GM12892 (cell line): Measurements from ENCODE around the gene MINK1.

ENCODE experiments used
- DNase-seq: peaks from one replicate; pipeline ENCODE4 v3.0.0; 2011; ENCODE audit not compliant: insufficient read length
- FAIRE-seq: peaks from 2 replicates; lab custom pipeline; 2011; peaks lifted over from hg19 to GRCh38; lab: Jason Lieb, UNC
- POLR2A ChIP-seq: IDR thresholded peaks from 2 replicates; pipeline ENCODE4 v1.6.1; 2011; ENCODE audit warnings: low read depth, low read length, control low read depth
- POLR2AphosphoS5 ChIP-seq: IDR thresholded peaks from 2 replicates; pipeline ENCODE4 v1.6.1; 2011; ENCODE audit warnings: low read depth, low read length, control low read depth
- TAF1 ChIP-seq: IDR thresholded peaks from 2 replicates; pipeline ENCODE4 v1.6.1; 2011; ENCODE audit warnings: low read depth, mild to moderate bottlenecking, control low read depth, low read length, borderline replicate concordance

MINK1 gene

DNA sequence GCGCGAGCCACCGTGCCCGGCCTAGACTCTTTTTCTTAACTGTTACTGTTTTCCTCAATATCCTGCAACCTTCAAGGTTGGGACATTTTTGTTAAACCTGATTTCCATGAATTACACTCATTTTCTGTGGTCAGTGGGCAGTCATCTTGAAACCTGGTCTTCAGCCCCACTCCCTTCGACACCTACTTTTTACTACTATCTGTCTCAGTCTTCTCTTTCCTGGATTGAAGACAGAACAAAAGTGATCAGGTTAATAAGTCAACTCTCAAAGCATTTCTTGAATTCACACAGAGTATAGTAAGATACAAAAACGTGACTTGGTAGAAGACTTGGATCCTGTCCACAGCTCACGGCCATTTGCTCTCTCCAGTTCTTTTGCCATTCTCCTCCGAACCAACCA lies 6.1 kb downstream of the MINK1 start:
- no peak for DNase-seq
- TF ChIP-seq TAF1 = no peak
- TF ChIP-seq POLR2AphosphoS5 = no peak
- no peak for TF ChIP-seq POLR2A
- FAIRE-seq = no peak

DNA sequence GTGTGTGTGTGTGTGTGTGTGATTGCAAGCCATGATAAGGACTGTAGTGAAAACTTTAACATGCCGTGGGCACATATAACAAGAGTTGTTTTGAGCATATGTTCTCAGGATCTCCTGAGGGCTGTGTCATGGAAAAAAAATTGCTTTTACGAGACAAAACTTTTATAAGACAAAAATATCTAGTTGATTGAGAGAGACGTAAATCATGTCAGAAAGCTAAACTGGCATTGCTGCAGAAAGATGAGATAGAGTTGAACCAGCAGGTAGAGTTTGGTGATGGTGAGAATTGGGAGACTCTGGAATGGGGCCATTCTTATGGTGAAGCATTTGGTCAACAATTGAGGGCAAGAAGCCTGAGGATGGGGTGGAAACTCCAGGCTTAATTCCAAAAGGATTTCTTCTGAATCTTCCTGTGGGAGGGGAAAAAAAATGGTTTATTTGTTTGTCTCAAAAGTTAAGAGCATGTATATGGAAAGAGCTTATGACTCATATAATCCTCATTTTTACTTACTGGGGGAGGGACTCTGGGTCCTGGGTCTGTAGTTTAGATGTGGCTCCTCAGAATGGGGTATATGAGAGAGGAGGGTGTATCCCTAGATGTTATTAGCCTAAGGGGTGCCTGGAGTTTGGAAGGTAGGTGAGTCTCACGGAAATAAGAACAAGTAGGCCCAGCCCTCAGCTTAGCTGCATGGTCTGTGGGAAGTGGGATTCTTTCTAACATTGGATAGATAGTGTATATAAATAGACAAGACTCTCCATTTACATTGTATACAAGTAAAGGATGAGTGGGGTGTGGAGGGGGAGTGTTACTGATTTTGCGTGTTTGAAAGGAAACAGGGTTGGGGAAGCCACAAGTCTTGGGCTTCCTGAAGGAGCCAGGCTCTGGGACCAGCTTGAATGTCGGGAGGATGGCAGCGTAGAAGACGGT lies 7.1 kb downstream of the MINK1 start:
- FAIRE-seq (no peak), DNase-seq (no peak)
- TF ChIP-seq TAF1 = no peak
- TF ChIP-seq POLR2A = no peak
- no peak for TF ChIP-seq POLR2AphosphoS5

DNA sequence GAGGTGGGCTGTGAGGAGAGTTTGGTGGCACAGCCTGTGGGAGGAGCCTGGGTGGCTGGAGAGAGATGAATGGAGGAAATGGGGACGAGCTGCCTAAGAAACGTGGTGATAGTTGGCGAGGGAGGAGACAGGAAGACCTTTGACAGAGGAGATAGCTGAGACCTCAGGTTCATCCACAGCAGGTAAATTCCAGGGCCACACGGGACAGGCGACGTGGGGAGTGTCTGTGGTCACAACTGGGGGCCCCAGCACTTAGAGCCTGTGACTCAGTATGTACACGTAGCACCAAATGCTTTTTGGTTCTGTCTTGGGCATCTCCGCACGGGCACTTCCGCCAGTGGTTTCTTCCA lies 7.7 kb downstream of the MINK1 start:
- no peak for TF ChIP-seq POLR2AphosphoS5
- TF ChIP-seq TAF1 = no peak
- TF ChIP-seq POLR2A = no peak
- DNase-seq = no peak
- no peak for FAIRE-seq

DNA sequence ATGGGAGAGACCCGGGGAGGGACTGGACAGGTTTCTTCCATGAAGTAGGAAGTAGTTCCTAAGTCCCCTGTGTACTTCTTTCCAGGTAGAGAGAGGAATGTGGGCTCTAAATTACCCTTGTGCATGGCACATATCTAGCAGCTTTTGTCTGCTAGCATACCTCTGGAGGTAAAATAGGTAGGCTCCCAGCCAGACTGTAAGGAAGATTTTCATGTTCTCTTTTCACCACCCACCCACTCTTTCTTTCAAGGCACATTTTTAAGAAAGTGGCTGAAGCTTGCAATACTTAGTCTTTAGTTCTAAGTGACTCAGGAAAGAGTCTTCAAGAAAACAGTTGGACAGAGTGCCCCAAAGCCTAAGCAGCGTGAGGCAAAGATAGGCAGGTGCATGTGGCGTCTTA lies 9.2 kb downstream of the MINK1 start:
- no peak for TF ChIP-seq POLR2A
- no peak for TF ChIP-seq TAF1
- no peak for TF ChIP-seq POLR2AphosphoS5
- DNase-seq (no peak), FAIRE-seq (no peak)

DNA sequence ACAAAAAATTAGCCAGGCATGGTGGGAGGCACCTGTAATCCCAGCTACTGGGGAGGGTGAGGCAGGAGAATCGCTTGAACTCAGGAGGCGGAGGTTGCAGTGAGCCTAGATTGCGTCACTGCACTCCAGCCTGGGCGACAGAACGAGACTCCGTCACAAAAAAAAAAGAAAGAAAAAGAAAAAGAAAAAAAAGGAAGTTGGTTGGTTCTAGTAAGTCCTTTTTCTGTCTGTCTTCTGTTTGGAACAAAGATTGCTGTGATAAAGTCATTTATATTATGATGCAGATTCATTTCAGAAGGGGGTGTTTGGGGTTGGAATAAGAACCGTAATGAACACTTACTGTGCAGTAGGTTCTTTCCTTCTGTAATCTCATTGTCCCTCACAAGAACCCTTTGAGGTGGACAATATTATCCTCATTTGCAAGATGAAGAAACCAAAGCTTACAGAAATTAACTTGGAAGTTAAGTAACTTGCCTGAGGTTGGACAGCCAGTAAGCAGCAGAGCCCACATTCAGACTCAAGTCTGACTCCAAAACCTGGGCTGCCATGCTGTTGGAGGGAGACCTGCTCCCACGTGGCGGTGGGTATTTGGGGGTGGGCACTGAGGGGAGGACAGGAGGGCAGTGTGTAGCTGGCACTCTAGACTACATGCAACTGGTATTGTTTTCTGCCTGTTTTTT lies 10.3 kb downstream of the MINK1 start:
- DNase-seq (no peak), FAIRE-seq (no peak)
- no peak for TF ChIP-seq POLR2AphosphoS5
- TF ChIP-seq TAF1 = no peak
- no peak for TF ChIP-seq POLR2A

DNA sequence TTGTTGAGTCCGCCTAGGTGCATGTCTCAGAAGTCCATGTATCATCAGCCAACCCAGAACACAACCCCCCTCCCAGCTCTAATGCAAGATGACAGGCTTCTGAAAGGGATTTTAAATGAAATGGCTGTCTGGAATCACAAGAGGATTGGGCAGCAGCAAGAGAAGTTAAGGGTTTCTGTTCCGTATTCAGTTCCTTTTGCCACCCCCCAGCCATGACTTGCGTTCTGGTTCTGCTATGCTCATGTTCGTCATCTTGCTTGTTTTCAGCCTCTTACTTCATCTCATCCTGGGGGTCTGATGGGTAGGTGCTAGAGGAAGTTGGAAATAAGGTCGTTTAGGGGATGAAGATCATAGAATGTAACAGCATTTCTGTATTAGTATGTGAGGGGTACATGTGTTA lies 12.0 kb downstream of the MINK1 start:
- DNase-seq (no peak), FAIRE-seq (no peak)
- TF ChIP-seq TAF1 (no peak), POLR2A (no peak), POLR2AphosphoS5 (no peak)

DNA sequence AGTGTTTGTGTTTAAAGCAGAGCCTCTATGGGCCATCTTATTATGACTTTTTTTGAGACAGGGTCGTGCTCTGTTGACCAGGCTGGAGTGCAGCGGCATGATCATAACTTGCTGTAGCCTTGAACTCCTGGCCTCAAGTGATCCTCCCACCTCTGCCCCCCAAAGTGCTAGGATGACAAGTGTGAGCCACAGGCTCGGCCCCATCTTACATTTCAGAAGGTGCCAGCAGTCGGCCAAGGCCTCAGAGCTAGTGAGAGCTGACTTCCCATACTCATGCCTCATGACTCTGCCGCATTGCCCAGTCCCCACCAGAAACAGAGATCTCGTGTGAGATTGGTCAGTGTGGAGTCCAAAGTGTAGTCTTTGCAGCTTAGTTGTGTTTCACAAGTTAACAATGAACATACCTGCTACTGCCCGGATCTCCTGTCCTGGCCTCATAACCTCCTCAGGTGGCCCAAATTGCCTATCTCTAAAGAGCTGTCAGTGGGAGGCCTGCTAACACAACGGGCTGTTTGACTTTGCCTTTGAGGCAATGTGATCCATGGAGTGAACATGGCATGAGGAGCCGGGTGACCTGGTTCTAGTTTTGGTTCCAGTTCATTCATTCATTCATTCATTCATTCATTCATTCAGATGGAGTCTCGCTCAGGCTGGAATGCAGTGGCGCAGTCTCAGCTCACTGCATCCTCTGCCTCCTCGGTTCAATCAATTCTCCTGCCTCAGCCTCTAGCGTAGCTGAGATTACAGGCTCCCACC lies 13.7 kb downstream of the MINK1 start:
- FAIRE-seq (no peak), DNase-seq (no peak)
- TF ChIP-seq POLR2AphosphoS5 (no peak), TAF1 (no peak), POLR2A (no peak)

DNA sequence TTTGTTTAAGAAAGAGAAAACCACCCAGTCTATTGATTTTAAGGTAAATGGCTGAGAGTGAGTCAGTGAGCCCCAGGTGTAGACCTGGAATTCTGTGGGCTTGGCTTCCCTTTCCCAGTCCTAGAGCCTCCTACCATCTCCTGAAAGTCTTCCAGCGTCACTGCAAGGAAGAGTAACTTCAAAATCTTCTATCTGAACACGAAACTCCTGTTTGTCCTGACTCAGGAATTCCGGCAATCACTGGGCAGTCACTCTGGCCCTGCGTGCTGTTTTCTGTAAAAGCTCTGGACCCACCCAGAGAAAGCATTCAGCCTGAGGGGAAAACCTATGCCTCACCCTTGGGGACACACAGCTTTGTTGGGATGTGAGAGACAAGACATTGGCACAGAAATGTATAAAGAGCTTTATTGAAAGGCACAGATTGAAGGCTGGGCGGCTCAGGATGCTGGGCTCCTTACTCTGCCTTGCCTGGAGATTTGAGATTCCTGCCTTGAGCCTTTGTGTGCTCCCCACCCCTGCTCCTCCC lies 15.9 kb downstream of the MINK1 start:
- TF ChIP-seq POLR2A = no peak
- TF ChIP-seq TAF1 = no peak
- TF ChIP-seq POLR2AphosphoS5 = no peak
- FAIRE-seq (no peak), DNase-seq (no peak)

DNA sequence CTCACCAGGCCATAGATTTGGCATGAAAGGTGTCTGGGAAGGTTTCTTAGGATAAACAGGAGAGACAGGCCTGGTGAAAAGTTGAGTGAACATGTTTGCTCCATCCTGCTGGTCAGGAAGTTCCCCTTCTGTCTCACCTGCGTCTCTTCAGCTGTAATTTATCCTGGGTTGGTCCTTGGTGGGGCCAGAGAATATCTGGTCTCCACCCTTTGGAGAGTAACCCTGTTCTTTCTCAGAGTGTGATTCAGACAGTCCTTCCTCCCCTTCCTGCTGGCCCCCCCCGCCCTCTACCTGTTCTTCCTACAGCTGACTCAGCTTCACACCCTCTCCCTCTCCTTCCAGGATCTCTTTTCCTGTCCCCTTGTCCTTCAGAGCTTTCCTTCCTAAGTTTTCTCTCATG lies 17.1 kb downstream of the MINK1 start:
- FAIRE-seq (no peak), DNase-seq (no peak)

DNA sequence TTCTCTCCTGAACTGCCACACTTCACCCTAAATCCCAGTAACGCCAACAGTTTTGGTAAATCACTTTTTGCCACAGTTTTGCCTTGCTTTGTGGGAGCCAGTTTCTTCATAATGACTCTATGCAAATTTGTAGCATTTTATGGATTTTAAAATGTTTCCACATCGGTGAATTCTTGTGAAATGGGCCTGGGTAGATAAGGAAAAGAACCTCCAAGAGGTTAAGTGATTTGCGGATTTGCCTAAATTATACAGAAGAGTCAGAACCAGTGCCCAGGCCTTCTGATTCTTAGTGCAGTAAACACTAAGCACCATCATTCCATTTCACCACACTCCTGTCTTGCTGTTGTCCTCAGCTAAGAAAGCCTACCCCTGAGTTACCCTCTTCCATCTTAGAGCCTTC lies 17.9 kb downstream of the MINK1 start:
- TF ChIP-seq POLR2A (no peak), TAF1 (no peak), POLR2AphosphoS5 (no peak)
- DNase-seq = no peak
- no peak for FAIRE-seq

More for the DNA sequence above, 17.1 kb downstream of the MINK1 start:
- TF ChIP-seq TAF1 (no peak), POLR2A (no peak), POLR2AphosphoS5 (no peak)

DNA sequence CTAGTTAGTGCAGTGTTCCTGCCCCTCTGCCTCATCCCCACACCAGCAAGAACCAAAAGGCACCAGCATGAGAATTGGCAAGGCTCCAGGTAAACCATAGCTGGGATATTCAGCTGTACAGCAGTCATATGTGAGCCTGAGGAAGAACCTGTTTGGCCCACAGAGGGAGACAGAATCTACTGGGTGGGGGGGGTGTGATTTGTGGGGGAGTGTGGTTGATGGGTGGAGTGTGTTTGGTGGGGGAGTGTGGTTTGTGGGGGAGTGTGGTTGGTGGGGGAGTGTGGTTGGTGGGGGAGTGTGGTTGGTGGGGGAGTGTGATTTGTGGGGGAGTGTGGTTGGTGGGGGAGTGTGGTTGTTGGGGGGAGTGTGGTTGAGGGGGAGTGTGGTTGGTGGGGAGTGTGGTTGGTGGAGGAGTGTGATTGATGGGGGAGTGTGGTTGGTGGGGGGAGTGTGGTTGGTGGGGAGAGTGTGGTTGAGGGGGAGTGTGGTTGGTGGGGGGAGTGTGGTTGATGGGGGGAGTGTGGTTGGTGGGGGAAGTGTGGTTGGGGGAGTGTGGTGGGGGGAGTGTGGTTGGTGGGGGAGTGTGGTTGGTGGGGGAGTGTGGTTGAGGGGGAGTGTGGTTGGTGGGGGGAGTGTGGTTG lies 19.5 kb downstream of the MINK1 start:
- TF ChIP-seq POLR2A (no peak), TAF1 (no peak), POLR2AphosphoS5 (no peak)
- FAIRE-seq (peak; percentile 42), DNase-seq (no peak)
